ENCODE data around the gene HMGB4. TPM values are rescaled to one million over a fixed set of nuclear protein-coding genes. Genes with fewer than 3 reads are reported as not detected.

HMGB4 gene
- total RNA-seq, 1 donor from 2014 or later: not detected

GRCh38 chr1:33836911-33837310 is 27.0 kb upstream of the HMGB4 start:
- no peak for TF ChIP-seq CTCF (IDR thresholded peaks at IDR 0.05; ENCODE audit: insufficient read depth, low read length, severe bottlenecking)
- DNase-seq (ENCODE audit: low read depth): peak; percentile 6
- Histone ChIP-seq H3K4me3 (ENCODE audit: low read depth, low read length) (no peak overlapping the region), H3K36me3 (ENCODE audit: control insufficient read depth, insufficient read depth, low read length) (no peaks in the 10 kb centered on the region), H3K27me3 (ENCODE audit: control insufficient read depth, insufficient read depth, low read length) (no peaks in the 10 kb centered on the region)
- no peak for FAIRE-seq

- FAIRE-seq (no peak), DNase-seq (ENCODE audit: low read depth) (no peak)
- Histone ChIP-seq H3K4me3 (ENCODE audit: low read depth, low read length) (no peak overlapping the region), H3K27me3 (ENCODE audit: control insufficient read depth, insufficient read depth, low read length) (no peaks in the 10 kb centered on the region), H3K36me3 (ENCODE audit: control insufficient read depth, insufficient read depth, low read length) (no peaks in the 10 kb centered on the region)
- TF ChIP-seq CTCF (IDR thresholded peaks at IDR 0.05; ENCODE audit: insufficient read depth, low read length, severe bottlenecking): no peak
Observed at GRCh38 chr1:33837635-33838034, 26.2 kb upstream of the HMGB4 start.

GRCh38 chr1:33841494-33841893 is 22.4 kb upstream of the HMGB4 start:
- Histone ChIP-seq H3K4me3 (ENCODE audit: low read depth, low read length) (no peak overlapping the region), H3K27me3 (ENCODE audit: control insufficient read depth, insufficient read depth, low read length) (no peaks in the 10 kb centered on the region), H3K36me3 (ENCODE audit: control insufficient read depth, insufficient read depth, low read length) (no peaks in the 10 kb centered on the region)
- DNase-seq (ENCODE audit: low read depth) (no peak), FAIRE-seq (no peak)
- TF ChIP-seq CTCF (IDR thresholded peaks at IDR 0.05; ENCODE audit: insufficient read depth, low read length, severe bottlenecking): no peak

- H3K4me3 ChIP-seq (ENCODE audit: low read depth, low read length): no peak overlapping the region
- DNase-seq (ENCODE audit: low read depth) (no peak), FAIRE-seq (no peak)
- H3K27me3 ChIP-seq (ENCODE audit: control insufficient read depth, insufficient read depth, low read length): no peaks in the 10 kb centered on the region
- H3K36me3 ChIP-seq (ENCODE audit: control insufficient read depth, insufficient read depth, low read length): no peaks in the 10 kb centered on the region
- TF ChIP-seq CTCF (IDR thresholded peaks at IDR 0.05; ENCODE audit: insufficient read depth, low read length, severe bottlenecking): no peak
Observed at GRCh38 chr1:33842348-33842747, 21.5 kb upstream of the HMGB4 start.

GRCh38 chr1:33844166-33844565 is 19.7 kb upstream of the HMGB4 start:
- Histone ChIP-seq H3K27me3 (ENCODE audit: control insufficient read depth, insufficient read depth, low read length) (no peaks in the 10 kb centered on the region), H3K36me3 (ENCODE audit: control insufficient read depth, insufficient read depth, low read length) (no peaks in the 10 kb centered on the region), H3K4me3 (ENCODE audit: low read depth, low read length) (no peak overlapping the region)
- no peak for TF ChIP-seq CTCF (IDR thresholded peaks at IDR 0.05; ENCODE audit: insufficient read depth, low read length, severe bottlenecking)
- FAIRE-seq: no peak
- no peak for DNase-seq (ENCODE audit: low read depth)

GRCh38 chr1:33846861-33847260 is 17.0 kb upstream of the HMGB4 start:
- no peak for DNase-seq (ENCODE audit: low read depth)
- Histone ChIP-seq H3K4me3 (ENCODE audit: low read depth, low read length) (no peak overlapping the region), H3K36me3 (ENCODE audit: control insufficient read depth, insufficient read depth, low read length) (no peaks in the 10 kb centered on the region), H3K27me3 (ENCODE audit: control insufficient read depth, insufficient read depth, low read length) (no peaks in the 10 kb centered on the region)
- FAIRE-seq: no peak
- no peak for TF ChIP-seq CTCF (IDR thresholded peaks at IDR 0.05; ENCODE audit: insufficient read depth, low read length, severe bottlenecking)

Measured in bronchial epithelial cell (primary cell).